ENCODE data around the gene PDE11A.
A peak's percentile ranks its signal among the peaks of the same experiment; 100 is the strongest.

PDE11A gene

DNA sequence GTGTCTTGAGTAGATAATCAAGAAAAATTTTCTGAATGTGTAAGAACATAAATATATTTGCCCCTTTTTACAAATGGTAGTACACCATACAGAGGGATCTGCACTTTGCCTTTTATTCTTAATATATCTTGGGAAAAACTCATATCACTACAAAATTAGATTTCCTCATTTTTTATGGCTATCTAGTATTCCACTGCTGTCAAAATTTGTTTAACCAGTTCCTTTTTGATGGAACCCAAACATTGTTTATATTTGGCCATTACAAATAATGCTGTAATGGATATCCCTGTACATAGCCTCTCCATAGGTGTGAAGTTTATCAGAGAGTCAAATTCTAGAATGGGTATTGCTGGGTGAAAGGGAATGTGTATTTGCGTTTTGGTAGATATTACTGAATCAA is 436.9 kb downstream of the PDE11A start:
- H3K4me3 ChIP-seq (ENCODE audit: low read length) = no peak overlapping the region
- H3K27ac ChIP-seq (ENCODE audit: low read length) = no peak overlapping the region
- H2AFZ ChIP-seq (ENCODE audit: low read depth, low read length) = no peak overlapping the region
- H3K9ac ChIP-seq (ENCODE audit: low read length) = no peak overlapping the region
- H3K9me3 ChIP-seq (ENCODE audit: insufficient read depth, low read length) = no peaks in the 10 kb centered on the region
- H4K20me1 ChIP-seq (ENCODE audit: insufficient read depth, low read length) = no peaks in the 10 kb centered on the region
- H3K36me3 ChIP-seq (replicated peaks; ENCODE audit: low read depth, low read length) = no peaks in the 10 kb centered on the region
- H3K4me1 ChIP-seq (ENCODE audit: low read length) = peaks cover 4% of the 10 kb centered on the region
- no peak overlapping the region for H3K4me2 ChIP-seq (ENCODE audit: low read length)
- TF ChIP-seq EZH2phosphoT487 (IDR thresholded peaks at IDR 0.05; ENCODE audit: low read depth) = no peak
- TF ChIP-seq, protein P1, sequence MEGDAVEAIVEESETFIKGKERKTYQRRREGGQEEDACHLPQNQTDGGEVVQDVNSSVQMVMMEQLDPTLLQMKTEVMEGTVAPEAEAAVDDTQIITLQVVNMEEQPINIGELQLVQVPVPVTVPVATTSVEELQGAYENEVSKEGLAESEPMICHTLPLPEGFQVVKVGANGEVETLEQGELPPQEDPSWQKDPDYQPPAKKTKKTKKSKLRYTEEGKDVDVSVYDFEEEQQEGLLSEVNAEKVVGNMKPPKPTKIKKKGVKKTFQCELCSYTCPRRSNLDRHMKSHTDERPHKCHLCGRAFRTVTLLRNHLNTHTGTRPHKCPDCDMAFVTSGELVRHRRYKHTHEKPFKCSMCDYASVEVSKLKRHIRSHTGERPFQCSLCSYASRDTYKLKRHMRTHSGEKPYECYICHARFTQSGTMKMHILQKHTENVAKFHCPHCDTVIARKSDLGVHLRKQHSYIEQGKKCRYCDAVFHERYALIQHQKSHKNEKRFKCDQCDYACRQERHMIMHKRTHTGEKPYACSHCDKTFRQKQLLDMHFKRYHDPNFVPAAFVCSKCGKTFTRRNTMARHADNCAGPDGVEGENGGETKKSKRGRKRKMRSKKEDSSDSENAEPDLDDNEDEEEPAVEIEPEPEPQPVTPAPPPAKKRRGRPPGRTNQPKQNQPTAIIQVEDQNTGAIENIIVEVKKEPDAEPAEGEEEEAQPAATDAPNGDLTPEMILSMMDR (IDR thresholded peaks at IDR 0.05; ENCODE audit: low read depth, low read length) = no peak
- H3K27me3 ChIP-seq (ENCODE audit: low read depth, low read length) = no peaks in the 10 kb centered on the region
- H3K79me2 ChIP-seq (ENCODE audit: low read length) = no peaks in the 10 kb centered on the region

DNA sequence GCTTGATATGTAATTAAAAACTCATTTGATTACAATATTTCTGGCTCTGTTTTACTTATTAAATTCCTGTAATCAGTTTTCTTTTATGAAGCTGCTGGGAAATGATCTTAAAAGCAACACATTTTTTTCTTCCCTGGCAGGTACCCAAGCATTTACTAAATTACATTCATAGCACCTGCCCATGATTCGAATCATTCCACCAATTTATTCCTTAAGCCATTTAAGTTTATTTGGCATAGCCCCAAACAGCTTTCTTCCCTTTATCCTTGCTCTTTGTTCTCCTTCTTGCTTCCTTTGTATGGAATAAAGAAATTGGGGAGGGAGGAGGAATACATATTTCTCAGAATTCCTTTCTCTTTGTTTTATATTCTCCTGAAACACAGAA is 438.7 kb downstream of the PDE11A start:
- Histone ChIP-seq H3K27me3 (ENCODE audit: low read depth, low read length) (no peaks in the 10 kb centered on the region), H4K20me1 (ENCODE audit: insufficient read depth, low read length) (no peaks in the 10 kb centered on the region), H2AFZ (ENCODE audit: low read depth, low read length) (peak overlapping the region; percentile 69; the same call in 1 of the 2 replicates), H3K4me1 (ENCODE audit: low read length) (peaks cover 4% of the 10 kb centered on the region), H3K36me3 (replicated peaks; ENCODE audit: low read depth, low read length) (no peaks in the 10 kb centered on the region), H3K4me2 (ENCODE audit: low read length) (peak overlapping the region; percentile 50), H3K9me3 (ENCODE audit: insufficient read depth, low read length) (no peaks in the 10 kb centered on the region), H3K27ac (ENCODE audit: low read length) (no peak overlapping the region), H3K4me3 (ENCODE audit: low read length) (peak overlapping the region; percentile 61), H3K79me2 (ENCODE audit: low read length) (no peaks in the 10 kb centered on the region), H3K9ac (ENCODE audit: low read length) (peak overlapping the region; percentile 33; the same call in 1 of the 2 replicates)
- TF ChIP-seq EZH2phosphoT487 (IDR thresholded peaks at IDR 0.05; ENCODE audit: low read depth) = no peak
- TF ChIP-seq, protein P1 (IDR thresholded peaks at IDR 0.05; ENCODE audit: low read depth, low read length) = no peak

DNA sequence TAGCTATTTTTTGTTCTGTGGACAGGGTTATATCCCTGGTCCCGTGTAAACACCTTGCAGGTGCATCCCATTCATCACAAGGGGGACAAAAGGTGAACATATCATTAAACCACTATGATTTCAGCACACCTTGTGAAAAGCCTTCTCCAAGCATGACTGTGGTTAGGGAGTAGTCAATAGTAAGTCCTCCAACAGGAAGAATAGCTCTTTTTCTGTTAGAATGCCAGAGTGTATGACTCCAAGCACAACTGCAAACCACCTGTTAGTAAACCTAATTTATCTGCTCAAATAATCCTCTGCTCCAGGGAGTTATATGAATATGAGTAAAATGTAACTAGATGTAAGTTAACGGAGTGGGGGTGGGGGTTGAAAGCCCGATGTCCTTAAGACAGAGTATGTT is 439.5 kb downstream of the PDE11A start:
- Histone ChIP-seq H3K79me2 (ENCODE audit: low read length) (no peaks in the 10 kb centered on the region), H3K27ac (ENCODE audit: low read length) (no peak overlapping the region), H3K9me3 (ENCODE audit: insufficient read depth, low read length) (no peaks in the 10 kb centered on the region), H3K36me3 (replicated peaks; ENCODE audit: low read depth, low read length) (no peaks in the 10 kb centered on the region), H3K4me2 (ENCODE audit: low read length) (no peak overlapping the region), H3K9ac (ENCODE audit: low read length) (no peak overlapping the region), H2AFZ (ENCODE audit: low read depth, low read length) (no peak overlapping the region), H4K20me1 (ENCODE audit: insufficient read depth, low read length) (no peaks in the 10 kb centered on the region), H3K4me3 (ENCODE audit: low read length) (no peak overlapping the region), H3K27me3 (ENCODE audit: low read depth, low read length) (no peaks in the 10 kb centered on the region), H3K4me1 (ENCODE audit: low read length) (peaks cover 4% of the 10 kb centered on the region)
- no peak for TF ChIP-seq EZH2phosphoT487 (IDR thresholded peaks at IDR 0.05; ENCODE audit: low read depth)
- TF ChIP-seq, protein P1 (IDR thresholded peaks at IDR 0.05; ENCODE audit: low read depth, low read length) = no peak

DNA sequence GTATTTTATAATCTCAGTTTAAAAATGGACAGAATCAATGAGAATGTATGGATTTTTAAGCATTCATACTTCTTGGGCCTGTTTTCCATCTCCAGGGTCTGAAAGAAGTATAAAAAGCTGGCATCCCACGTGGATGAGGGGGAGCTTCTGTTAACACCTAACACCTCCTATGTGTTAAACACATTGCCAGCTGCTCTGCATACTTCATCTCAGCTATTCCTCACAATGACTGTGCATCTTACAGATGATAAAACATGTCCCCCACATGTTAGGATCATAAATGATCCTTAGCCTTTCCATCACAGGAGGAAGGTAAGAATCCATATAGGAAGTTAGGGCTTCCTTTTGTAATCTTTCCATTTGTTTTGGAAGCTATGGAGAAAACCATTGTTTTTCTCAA is 440.9 kb downstream of the PDE11A start:
- Histone ChIP-seq H3K27me3 (ENCODE audit: low read depth, low read length) (no peaks in the 10 kb centered on the region), H3K9me3 (ENCODE audit: insufficient read depth, low read length) (no peaks in the 10 kb centered on the region), H3K9ac (ENCODE audit: low read length) (no peak overlapping the region), H3K27ac (ENCODE audit: low read length) (no peak overlapping the region), H3K36me3 (replicated peaks; ENCODE audit: low read depth, low read length) (no peaks in the 10 kb centered on the region), H4K20me1 (ENCODE audit: insufficient read depth, low read length) (no peaks in the 10 kb centered on the region), H3K4me1 (ENCODE audit: low read length) (peaks cover 5% of the 10 kb centered on the region), H2AFZ (ENCODE audit: low read depth, low read length) (no peak overlapping the region), H3K79me2 (ENCODE audit: low read length) (no peaks in the 10 kb centered on the region), H3K4me3 (ENCODE audit: low read length) (no peak overlapping the region), H3K4me2 (ENCODE audit: low read length) (no peak overlapping the region)
- TF ChIP-seq EZH2phosphoT487 (IDR thresholded peaks at IDR 0.05; ENCODE audit: low read depth) = no peak
- TF ChIP-seq, protein P1 (IDR thresholded peaks at IDR 0.05; ENCODE audit: low read depth, low read length) = no peak
